GM20000 (cell line): ENCODE data around the gene IRX2.

Source experiments
- DNase-seq: peaks from one replicate; pipeline ENCODE4 v3.0.0; 2012; ENCODE audit warnings: low spot score
- CTCF ChIP-seq: IDR thresholded peaks from 2 replicates; pipeline ENCODE4 v1.5.1; 2012; ENCODE audit warnings: mild to moderate bottlenecking, control low read depth; ENCODE audit errors: extremely low read depth, missing control alignments

IRX2 gene

GRCh38 chr5:2779459-2779858 is 28.0 kb upstream of the IRX2 start:
- DNase-seq, result no peak
- TF ChIP-seq CTCF, result no peak

- TF ChIP-seq CTCF, result no peak
- DNase-seq, result no peak
Measured at GRCh38 chr5:2776337-2777302, 25.1 kb upstream of the IRX2 start.

- no peak for TF ChIP-seq CTCF
- DNase-seq, result no peak
Measured at GRCh38 chr5:2773327-2773726, 21.9 kb upstream of the IRX2 start.

- no peak for DNase-seq
- TF ChIP-seq CTCF, result no peak
Measured at GRCh38 chr5:2767089-2767488, 15.6 kb upstream of the IRX2 start.

- DNase-seq, result no peak
- TF ChIP-seq CTCF, result no peak
Measured at GRCh38 chr5:2764581-2764980, 13.1 kb upstream of the IRX2 start.

GRCh38 chr5:2763533-2763794 is 12.0 kb upstream of the IRX2 start:
- no peak for TF ChIP-seq CTCF
- no peak for DNase-seq

- no peak for DNase-seq
- no peak for TF ChIP-seq CTCF
Measured at GRCh38 chr5:2762744-2763532, 11.5 kb upstream of the IRX2 start.
